Measurements from ENCODE around the gene SOAT2.
A peak's percentile ranks its signal among the peaks of the same experiment; 100 is the strongest.
"Not testable (repeated sequence)": the region's sequence is repeated elsewhere in the genome, so short reads cannot be mapped to it uniquely, and the experiment has no call there.

SOAT2 gene

GRCh38 chr12:53103860-53104305 is 597 bp downstream of the SOAT2 start:
- peak; percentile 83 for DNase-seq (ENCODE audit: low read depth)
- TF ChIP-seq POLR2A (IDR thresholded peaks at IDR 0.05; ENCODE audit: extremely low read depth, insufficient read length) (no peak), MYC (IDR thresholded peaks at IDR 0.05; ENCODE audit: low read depth, low read length) (no peak)
- no peak overlapping the region for H3K4me3 ChIP-seq (ENCODE audit: low read depth, low read length)

GRCh38 chr12:53105256-53105655 is 2.0 kb downstream of the SOAT2 start:
- no peak overlapping the region for H3K4me3 ChIP-seq (ENCODE audit: low read depth, low read length)
- TF ChIP-seq MAX (IDR thresholded peaks at IDR 0.05; ENCODE audit: low read depth, low read length): no peak
- DNase-seq (ENCODE audit: low read depth): no peak

GRCh38 chr12:53105712-53106439 is 2.6 kb downstream of the SOAT2 start:
- no peak overlapping the region for H3K4me3 ChIP-seq (ENCODE audit: low read depth, low read length)
- no peak for DNase-seq (ENCODE audit: low read depth)
- TF ChIP-seq CTCF (IDR thresholded peaks at IDR 0.05; ENCODE audit: low read depth, low read length): no peak
- no peak for TF ChIP-seq MAX (IDR thresholded peaks at IDR 0.05; ENCODE audit: low read depth, low read length)
- TF ChIP-seq POLR2A (IDR thresholded peaks at IDR 0.05; ENCODE audit: extremely low read depth, insufficient read length): no peak
- no peak for TF ChIP-seq MYC (IDR thresholded peaks at IDR 0.05; ENCODE audit: low read depth, low read length)

- TF ChIP-seq CTCF (IDR thresholded peaks at IDR 0.05; ENCODE audit: low read depth, low read length) (no peak), MYC (IDR thresholded peaks at IDR 0.05; ENCODE audit: low read depth, low read length) (no peak), POLR2A (IDR thresholded peaks at IDR 0.05; ENCODE audit: extremely low read depth, insufficient read length) (no peak)
- H3K4me3 ChIP-seq (ENCODE audit: low read depth, low read length): no peak overlapping the region
- no peak for DNase-seq (ENCODE audit: low read depth)
Observed at GRCh38 chr12:53107122-53107521, 3.8 kb downstream of the SOAT2 start.

GRCh38 chr12:53112431-53112830 is 9.1 kb downstream of the SOAT2 start:
- DNase-seq (ENCODE audit: low read depth); H3K4me3 ChIP-seq (ENCODE audit: low read depth, low read length): not testable (repeated sequence)

GRCh38 chr12:53113136-53113705 is 9.9 kb downstream of the SOAT2 start:
- no peak overlapping the region for H3K4me3 ChIP-seq (ENCODE audit: low read depth, low read length)
- no peak for DNase-seq (ENCODE audit: low read depth)
- TF ChIP-seq MAX (IDR thresholded peaks at IDR 0.05; ENCODE audit: low read depth, low read length): no peak

GRCh38 chr12:53113951-53114350 is 10.7 kb downstream of the SOAT2 start:
- no peak for DNase-seq (ENCODE audit: low read depth)
- TF ChIP-seq MYC (IDR thresholded peaks at IDR 0.05; ENCODE audit: low read depth, low read length): no peak
- TF ChIP-seq CTCF (IDR thresholded peaks at IDR 0.05; ENCODE audit: low read depth, low read length): no peak
- TF ChIP-seq MAX (IDR thresholded peaks at IDR 0.05; ENCODE audit: low read depth, low read length): no peak
- no peak for TF ChIP-seq POLR2A (IDR thresholded peaks at IDR 0.05; ENCODE audit: extremely low read depth, insufficient read length)
- H3K4me3 ChIP-seq (ENCODE audit: low read depth, low read length): no peak overlapping the region
